Measurements from ENCODE around the gene RALGAPB. TPM values are rescaled to one million over a fixed set of nuclear protein-coding genes. Genes with fewer than 3 reads are reported as not detected.

RALGAPB gene
- polyA plus RNA-seq, 1 experiment = 30.1 TPM

DNA sequence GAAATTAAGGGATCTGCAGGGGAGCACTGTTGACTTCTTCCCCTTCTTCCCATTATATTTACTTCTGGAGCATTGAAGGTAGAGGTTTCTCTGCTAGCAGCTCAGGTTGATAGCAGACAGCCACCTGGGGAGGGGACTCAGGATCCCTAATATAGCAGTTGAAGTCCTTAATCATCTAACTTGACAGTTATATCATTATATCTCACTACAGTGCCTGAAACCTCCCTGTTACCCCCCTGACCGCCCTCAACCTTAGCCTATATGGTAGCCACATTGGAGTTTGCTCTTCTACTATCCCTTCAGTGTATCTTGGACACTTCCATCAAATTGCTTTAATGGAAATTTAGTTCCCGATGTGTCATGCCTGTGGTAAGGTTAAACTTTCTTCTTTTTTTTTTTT lies 7.0 kb downstream of the RALGAPB start:
- POLR2A ChIA-PET = no interaction called here
- Histone ChIP-seq H3K27ac (ENCODE audit: low read depth, low read length) (no peak overlapping the region), H3K27me3 (ENCODE audit: control insufficient read depth, insufficient read depth, low read length) (no peaks in the 10 kb centered on the region), H3K9me3 (ENCODE audit: control insufficient read depth, insufficient read depth, low read length) (no peaks in the 10 kb centered on the region), H3K4me3 (ENCODE audit: low read depth, low read length) (no peak overlapping the region)
- CTCF ChIA-PET = no interaction called here
- TF ChIP-seq, protein P1, sequence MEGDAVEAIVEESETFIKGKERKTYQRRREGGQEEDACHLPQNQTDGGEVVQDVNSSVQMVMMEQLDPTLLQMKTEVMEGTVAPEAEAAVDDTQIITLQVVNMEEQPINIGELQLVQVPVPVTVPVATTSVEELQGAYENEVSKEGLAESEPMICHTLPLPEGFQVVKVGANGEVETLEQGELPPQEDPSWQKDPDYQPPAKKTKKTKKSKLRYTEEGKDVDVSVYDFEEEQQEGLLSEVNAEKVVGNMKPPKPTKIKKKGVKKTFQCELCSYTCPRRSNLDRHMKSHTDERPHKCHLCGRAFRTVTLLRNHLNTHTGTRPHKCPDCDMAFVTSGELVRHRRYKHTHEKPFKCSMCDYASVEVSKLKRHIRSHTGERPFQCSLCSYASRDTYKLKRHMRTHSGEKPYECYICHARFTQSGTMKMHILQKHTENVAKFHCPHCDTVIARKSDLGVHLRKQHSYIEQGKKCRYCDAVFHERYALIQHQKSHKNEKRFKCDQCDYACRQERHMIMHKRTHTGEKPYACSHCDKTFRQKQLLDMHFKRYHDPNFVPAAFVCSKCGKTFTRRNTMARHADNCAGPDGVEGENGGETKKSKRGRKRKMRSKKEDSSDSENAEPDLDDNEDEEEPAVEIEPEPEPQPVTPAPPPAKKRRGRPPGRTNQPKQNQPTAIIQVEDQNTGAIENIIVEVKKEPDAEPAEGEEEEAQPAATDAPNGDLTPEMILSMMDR (IDR thresholded peaks at IDR 0.05; ENCODE audit: low read depth, low read length) = no peak
- DNase-seq (ENCODE audit: low read depth, low spot score) = no peak

DNA sequence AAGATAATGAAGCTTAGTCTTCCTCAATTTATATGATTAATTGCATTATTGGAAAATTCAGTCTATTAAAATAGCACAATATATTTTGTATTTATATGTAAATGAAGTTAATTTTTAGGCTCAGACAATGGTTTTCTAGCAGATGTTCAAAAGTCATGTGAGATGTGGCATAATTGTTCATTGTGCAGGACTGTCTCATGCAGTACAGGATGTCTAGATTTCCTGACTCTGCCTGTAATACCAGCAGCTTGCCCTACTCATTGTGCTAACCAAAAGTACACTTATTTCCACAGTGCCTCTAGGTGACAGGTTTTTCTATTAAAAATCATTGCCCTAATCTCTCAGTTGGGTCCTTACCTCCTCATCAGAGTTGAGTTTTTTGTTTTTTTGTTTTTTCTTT lies 12.4 kb downstream of the RALGAPB start:
- Histone ChIP-seq H3K9me3 (ENCODE audit: control insufficient read depth, insufficient read depth, low read length) (no peaks in the 10 kb centered on the region), H3K4me3 (ENCODE audit: low read depth, low read length) (no peak overlapping the region), H3K27ac (ENCODE audit: low read depth, low read length) (no peak overlapping the region), H3K27me3 (ENCODE audit: control insufficient read depth, insufficient read depth, low read length) (no peaks in the 10 kb centered on the region)
- TF ChIP-seq, protein P1 (IDR thresholded peaks at IDR 0.05; ENCODE audit: low read depth, low read length) = no peak
- POLR2A ChIA-PET = no interaction called here
- no peak for DNase-seq (ENCODE audit: low read depth, low spot score)
- CTCF ChIA-PET = interaction anchor here (1.1 kb wide), 1 partner anchor 8 kb away, joined by 3 read pairs; no protein-coding TSS in a partner anchor

DNA sequence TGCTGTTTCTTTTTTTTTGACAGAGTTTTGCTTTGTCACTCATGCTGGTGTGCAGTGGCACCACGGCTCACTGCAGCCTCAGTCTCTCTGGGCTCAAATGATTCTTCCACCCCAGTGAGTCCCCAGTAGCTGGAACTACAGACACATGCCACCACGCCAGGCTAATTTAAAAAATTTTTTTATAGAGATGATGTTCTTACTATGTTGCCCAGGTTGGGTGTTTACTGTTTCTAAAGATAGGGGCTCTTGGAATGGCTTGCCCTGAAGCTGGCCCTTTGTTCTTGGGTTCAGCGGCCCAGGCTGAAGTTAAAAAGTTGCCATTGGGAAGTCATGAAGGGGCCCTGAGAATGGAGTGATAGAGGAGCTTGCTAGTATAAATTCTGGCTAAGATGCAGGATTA lies 16.5 kb downstream of the RALGAPB start:
- H3K9me3 ChIP-seq (ENCODE audit: control insufficient read depth, insufficient read depth, low read length) = no peaks in the 10 kb centered on the region
- no peak overlapping the region for H3K27ac ChIP-seq (ENCODE audit: low read depth, low read length)
- ChIA-PET CTCF (no interaction called here), POLR2A (no interaction called here)
- DNase-seq (ENCODE audit: low read depth, low spot score) = no peak
- TF ChIP-seq, protein P1 (IDR thresholded peaks at IDR 0.05; ENCODE audit: low read depth, low read length) = no peak
- H3K4me3 ChIP-seq (ENCODE audit: low read depth, low read length) = no peak overlapping the region
- no peaks in the 10 kb centered on the region for H3K27me3 ChIP-seq (ENCODE audit: control insufficient read depth, insufficient read depth, low read length)

DNA sequence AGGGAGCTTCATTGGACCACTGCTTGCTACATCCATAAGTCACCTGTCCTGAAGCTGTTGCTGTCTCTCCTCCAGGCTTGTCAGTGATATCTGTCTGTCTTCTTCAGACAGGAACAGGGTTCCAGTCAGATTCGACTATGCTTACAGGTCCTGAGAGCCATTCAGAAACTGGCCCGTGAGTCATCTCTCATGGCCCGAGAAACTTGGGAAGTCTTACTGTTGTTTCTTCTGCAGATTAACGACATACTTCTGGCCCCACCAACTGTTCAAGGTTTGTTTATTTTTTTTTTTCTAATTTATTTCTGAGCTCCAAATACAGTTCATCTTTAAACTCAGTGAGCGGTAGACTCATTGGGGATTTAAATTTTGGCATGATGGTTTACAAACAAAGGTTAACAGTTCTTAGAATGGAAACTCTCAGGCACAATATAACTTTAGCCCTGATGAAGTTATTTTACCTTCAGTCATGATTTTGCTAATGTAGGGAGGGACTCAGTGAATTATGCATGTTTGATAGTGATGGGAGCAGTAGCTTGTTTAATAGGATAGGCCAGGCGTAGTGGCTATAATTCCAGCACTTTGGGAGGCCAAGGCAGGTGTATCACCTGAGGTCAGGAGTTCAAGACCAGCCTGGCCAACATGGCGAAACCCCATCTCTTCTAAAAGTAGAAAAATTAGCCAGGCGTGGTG lies 24.7 kb downstream of the RALGAPB start:
- Histone ChIP-seq H3K27me3 (ENCODE audit: control insufficient read depth, insufficient read depth, low read length) (no peaks in the 10 kb centered on the region), H3K4me3 (ENCODE audit: low read depth, low read length) (no peak overlapping the region), H3K9me3 (ENCODE audit: control insufficient read depth, insufficient read depth, low read length) (no peaks in the 10 kb centered on the region), H3K27ac (ENCODE audit: low read depth, low read length) (no peak overlapping the region)
- TF ChIP-seq, protein P1 (IDR thresholded peaks at IDR 0.05; ENCODE audit: low read depth, low read length) = no peak
- CTCF ChIA-PET = no interaction called here
- no peak for DNase-seq (ENCODE audit: low read depth, low spot score)
- POLR2A ChIA-PET = no interaction called here

DNA sequence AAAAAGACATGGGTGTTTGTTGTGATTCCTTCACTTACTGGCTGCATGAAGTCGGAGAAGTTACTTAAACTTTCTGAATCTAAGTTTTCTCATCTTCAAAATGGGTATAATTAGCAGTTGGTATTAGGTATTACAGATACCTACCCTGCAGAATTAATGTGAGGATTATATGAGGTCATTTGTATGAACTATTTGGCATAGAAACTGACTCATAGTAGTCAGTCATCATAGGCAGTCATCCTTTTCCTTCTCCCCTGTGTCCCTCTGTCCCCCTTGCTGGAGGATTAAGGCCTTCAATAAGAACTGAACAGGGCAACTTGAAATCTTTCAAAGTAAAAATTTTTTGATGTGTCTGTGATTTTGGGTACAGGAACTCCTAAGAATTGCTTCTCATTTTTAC lies 26.3 kb downstream of the RALGAPB start:
- Histone ChIP-seq H3K27ac (ENCODE audit: low read depth, low read length) (no peak overlapping the region), H3K9me3 (ENCODE audit: control insufficient read depth, insufficient read depth, low read length) (no peaks in the 10 kb centered on the region), H3K27me3 (ENCODE audit: control insufficient read depth, insufficient read depth, low read length) (no peaks in the 10 kb centered on the region), H3K4me3 (ENCODE audit: low read depth, low read length) (no peak overlapping the region)
- no peak for DNase-seq (ENCODE audit: low read depth, low spot score)
- ChIA-PET POLR2A (no interaction called here), CTCF (no interaction called here)
- TF ChIP-seq, protein P1 (IDR thresholded peaks at IDR 0.05; ENCODE audit: low read depth, low read length) = no peak
